ENCODE results near the gene PTK7.
A peak's percentile ranks its signal among the peaks of the same experiment; 100 is the strongest.

PTK7 gene

GRCh38 chr6:43146261-43146660, 70.1 kb downstream of the PTK7 start:
- Histone ChIP-seq H3K4me3 (ENCODE audit: low read depth, low read length) (no peak overlapping the region), H3K9me3 (ENCODE audit: control insufficient read depth, insufficient read depth, low read length) (no peaks in the 10 kb centered on the region), H3K4me1 (ENCODE audit: control insufficient read depth, insufficient read depth, low read length) (no peaks in the 10 kb centered on the region), H3K36me3 (ENCODE audit: control insufficient read depth, insufficient read depth, low read length) (peaks cover 10% of the 10 kb centered on the region), H3K9ac (ENCODE audit: low read depth, low read length) (no peak overlapping the region), H3K27me3 (ENCODE audit: control insufficient read depth, insufficient read depth, low read length) (no peaks in the 10 kb centered on the region)

GRCh38 chr6:43146709-43147688, 70.9 kb downstream of the PTK7 start:
- Histone ChIP-seq H3K9ac (ENCODE audit: low read depth, low read length) (no peak overlapping the region), H3K27me3 (ENCODE audit: control insufficient read depth, insufficient read depth, low read length) (no peaks in the 10 kb centered on the region), H3K4me1 (ENCODE audit: control insufficient read depth, insufficient read depth, low read length) (no peaks in the 10 kb centered on the region), H3K36me3 (ENCODE audit: control insufficient read depth, insufficient read depth, low read length) (peaks cover 9% of the 10 kb centered on the region), H3K9me3 (ENCODE audit: control insufficient read depth, insufficient read depth, low read length) (no peaks in the 10 kb centered on the region), H3K4me3 (ENCODE audit: low read depth, low read length) (no peak overlapping the region)

GRCh38 chr6:43147691-43148477, 71.8 kb downstream of the PTK7 start:
- Histone ChIP-seq H3K4me3 (ENCODE audit: low read depth, low read length) (no peak overlapping the region), H3K9me3 (ENCODE audit: control insufficient read depth, insufficient read depth, low read length) (no peaks in the 10 kb centered on the region), H3K9ac (ENCODE audit: low read depth, low read length) (no peak overlapping the region), H3K36me3 (ENCODE audit: control insufficient read depth, insufficient read depth, low read length) (peaks cover 5% of the 10 kb centered on the region), H3K4me1 (ENCODE audit: control insufficient read depth, insufficient read depth, low read length) (no peaks in the 10 kb centered on the region), H3K27me3 (ENCODE audit: control insufficient read depth, insufficient read depth, low read length) (no peaks in the 10 kb centered on the region)

GRCh38 chr6:43149265-43149664, 73.2 kb downstream of the PTK7 start:
- Histone ChIP-seq H3K27me3 (ENCODE audit: control insufficient read depth, insufficient read depth, low read length) (no peaks in the 10 kb centered on the region), H3K4me1 (ENCODE audit: control insufficient read depth, insufficient read depth, low read length) (no peaks in the 10 kb centered on the region), H3K9ac (ENCODE audit: low read depth, low read length) (no peak overlapping the region), H3K4me3 (ENCODE audit: low read depth, low read length) (no peak overlapping the region), H3K9me3 (ENCODE audit: control insufficient read depth, insufficient read depth, low read length) (no peaks in the 10 kb centered on the region), H3K36me3 (ENCODE audit: control insufficient read depth, insufficient read depth, low read length) (peaks cover 4% of the 10 kb centered on the region)

GRCh38 chr6:43150051-43150751, 74.1 kb downstream of the PTK7 start:
- H3K9ac ChIP-seq (ENCODE audit: low read depth, low read length) = no peak overlapping the region
- H3K27me3 ChIP-seq (ENCODE audit: control insufficient read depth, insufficient read depth, low read length) = no peaks in the 10 kb centered on the region
- H3K4me1 ChIP-seq (ENCODE audit: control insufficient read depth, insufficient read depth, low read length) = no peaks in the 10 kb centered on the region
- H3K36me3 ChIP-seq (ENCODE audit: control insufficient read depth, insufficient read depth, low read length) = peaks cover 4% of the 10 kb centered on the region
- H3K9me3 ChIP-seq (ENCODE audit: control insufficient read depth, insufficient read depth, low read length) = no peaks in the 10 kb centered on the region
- H3K4me3 ChIP-seq (ENCODE audit: low read depth, low read length) = no peak overlapping the region

- Histone ChIP-seq H3K9me3 (ENCODE audit: control insufficient read depth, insufficient read depth, low read length) (no peaks in the 10 kb centered on the region), H3K9ac (ENCODE audit: low read depth, low read length) (no peak overlapping the region), H3K27me3 (ENCODE audit: control insufficient read depth, insufficient read depth, low read length) (no peaks in the 10 kb centered on the region), H3K4me3 (ENCODE audit: low read depth, low read length) (no peak overlapping the region), H3K4me1 (ENCODE audit: control insufficient read depth, insufficient read depth, low read length) (no peaks in the 10 kb centered on the region), H3K36me3 (ENCODE audit: control insufficient read depth, insufficient read depth, low read length) (peaks cover 9% of the 10 kb centered on the region)
Measured at GRCh38 chr6:43159599-43159998, 83.5 kb downstream of the PTK7 start.

GRCh38 chr6:43163899-43164298, 87.8 kb downstream of the PTK7 start:
- no peaks in the 10 kb centered on the region for H3K9me3 ChIP-seq (ENCODE audit: control insufficient read depth, insufficient read depth, low read length)
- H3K9ac ChIP-seq (ENCODE audit: low read depth, low read length) = no peak overlapping the region
- peaks cover 6% of the 10 kb centered on the region for H3K36me3 ChIP-seq (ENCODE audit: control insufficient read depth, insufficient read depth, low read length)
- no peaks in the 10 kb centered on the region for H3K27me3 ChIP-seq (ENCODE audit: control insufficient read depth, insufficient read depth, low read length)
- no peaks in the 10 kb centered on the region for H3K4me1 ChIP-seq (ENCODE audit: control insufficient read depth, insufficient read depth, low read length)
- H3K4me3 ChIP-seq (ENCODE audit: low read depth, low read length) = no peak overlapping the region

- Histone ChIP-seq H3K4me1 (ENCODE audit: control insufficient read depth, insufficient read depth, low read length) (peaks cover 10% of the 10 kb centered on the region), H3K36me3 (ENCODE audit: control insufficient read depth, insufficient read depth, low read length) (peaks cover 1% of the 10 kb centered on the region), H3K9ac (ENCODE audit: low read depth, low read length) (peak overlapping the region; percentile 67), H3K27me3 (ENCODE audit: control insufficient read depth, insufficient read depth, low read length) (peaks cover 10% of the 10 kb centered on the region), H3K4me3 (ENCODE audit: low read depth, low read length) (peak overlapping the region; percentile 89), H3K9me3 (ENCODE audit: control insufficient read depth, insufficient read depth, low read length) (no peaks in the 10 kb centered on the region)
Measured at GRCh38 chr6:43170417-43170930, 94.4 kb downstream of the PTK7 start.

GRCh38 chr6:43170931-43171706, 95.0 kb downstream of the PTK7 start, which contains the start of gene SRF:
Gene SRF, plus strand, starts transcription at chr6:43171269. Its CDS starts 388 bp downstream, at chr6:43171657.
- peaks cover 10% of the 10 kb centered on the region for H3K4me1 ChIP-seq (ENCODE audit: control insufficient read depth, insufficient read depth, low read length)

GRCh38 chr6:43171707-43172103, 95.6 kb downstream of the PTK7 start:
- peaks cover 10% of the 10 kb centered on the region for H3K27me3 ChIP-seq (ENCODE audit: control insufficient read depth, insufficient read depth, low read length)
- H3K9me3 ChIP-seq (ENCODE audit: control insufficient read depth, insufficient read depth, low read length) = no peaks in the 10 kb centered on the region
- peaks cover 12% of the 10 kb centered on the region for H3K36me3 ChIP-seq (ENCODE audit: control insufficient read depth, insufficient read depth, low read length)
- H3K9ac ChIP-seq (ENCODE audit: low read depth, low read length) = peak overlapping the region; percentile 65
- peaks cover 10% of the 10 kb centered on the region for H3K4me1 ChIP-seq (ENCODE audit: control insufficient read depth, insufficient read depth, low read length)
- H3K4me3 ChIP-seq (ENCODE audit: low read depth, low read length) = peak overlapping the region; percentile 91

More at GRCh38 chr6:43170931-43171706, 95.0 kb downstream of the PTK7 start, which contains the start of gene SRF:
- Histone ChIP-seq H3K4me3 (ENCODE audit: low read depth, low read length) (peak within 1 kb of the TSS; percentile 91), H3K9me3 (ENCODE audit: control insufficient read depth, insufficient read depth, low read length) (no peaks in the 10 kb centered on the region), H3K27me3 (ENCODE audit: control insufficient read depth, insufficient read depth, low read length) (peaks cover 10% of the 10 kb centered on the region), H3K36me3 (ENCODE audit: control insufficient read depth, insufficient read depth, low read length) (peaks cover 8% of the 10 kb centered on the region), H3K9ac (ENCODE audit: low read depth, low read length) (peak within 1 kb of the TSS; percentile 67)
